NCI-H526 treated with DMSO at 0.1 percent for 48 hours (cell line): Measurements from ENCODE around the gene SRD5A1.

Experiments
- DNase-seq: peaks from one replicate; lab custom pipeline; 2025; lab: John Stamatoyannopoulos, UW

Gene SRD5A1, protein sequence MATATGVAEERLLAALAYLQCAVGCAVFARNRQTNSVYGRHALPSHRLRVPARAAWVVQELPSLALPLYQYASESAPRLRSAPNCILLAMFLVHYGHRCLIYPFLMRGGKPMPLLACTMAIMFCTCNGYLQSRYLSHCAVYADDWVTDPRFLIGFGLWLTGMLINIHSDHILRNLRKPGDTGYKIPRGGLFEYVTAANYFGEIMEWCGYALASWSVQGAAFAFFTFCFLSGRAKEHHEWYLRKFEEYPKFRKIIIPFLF

DNA sequence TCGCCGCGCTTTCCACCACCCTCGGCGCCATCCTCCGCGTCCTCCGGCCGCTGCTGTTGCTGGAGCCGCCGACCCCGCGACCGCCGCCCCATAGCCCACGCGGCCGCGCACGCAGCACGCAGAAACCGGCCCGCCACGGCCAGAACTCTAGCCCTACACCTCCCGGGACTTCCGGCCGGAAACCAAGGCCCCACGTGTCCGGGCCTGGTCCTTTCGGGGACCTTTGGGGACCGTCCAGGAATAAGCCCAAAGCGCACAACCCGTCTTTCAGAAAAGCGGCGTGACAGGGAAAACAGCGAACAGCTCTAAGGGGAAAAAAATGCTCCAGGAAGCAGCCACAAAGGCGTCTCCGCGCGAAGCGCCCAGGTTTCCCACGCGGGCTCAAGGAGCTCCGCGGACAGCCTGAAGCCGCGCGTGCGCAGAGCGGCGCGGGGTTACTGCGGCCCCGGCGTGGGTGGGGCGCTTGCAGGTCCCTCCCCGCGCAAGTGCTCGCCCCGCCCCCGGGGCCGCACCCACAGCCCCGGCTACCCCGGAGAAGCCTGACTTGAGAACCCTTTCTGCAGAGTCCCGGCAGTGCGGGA is at the start of gene SRD5A1, which contains the start of gene NSUN2:
Gene SRD5A1 (plus strand): TSS at position 553 of the 581 bp plus-strand sequence. CDS start 137 bp downstream, outside the sequence.
Gene NSUN2 (minus strand): TSS at position 157 of the 581 bp plus-strand sequence. CDS start 65 bp downstream, at position 92.
- DNase-seq = peak; percentile 87

DNA sequence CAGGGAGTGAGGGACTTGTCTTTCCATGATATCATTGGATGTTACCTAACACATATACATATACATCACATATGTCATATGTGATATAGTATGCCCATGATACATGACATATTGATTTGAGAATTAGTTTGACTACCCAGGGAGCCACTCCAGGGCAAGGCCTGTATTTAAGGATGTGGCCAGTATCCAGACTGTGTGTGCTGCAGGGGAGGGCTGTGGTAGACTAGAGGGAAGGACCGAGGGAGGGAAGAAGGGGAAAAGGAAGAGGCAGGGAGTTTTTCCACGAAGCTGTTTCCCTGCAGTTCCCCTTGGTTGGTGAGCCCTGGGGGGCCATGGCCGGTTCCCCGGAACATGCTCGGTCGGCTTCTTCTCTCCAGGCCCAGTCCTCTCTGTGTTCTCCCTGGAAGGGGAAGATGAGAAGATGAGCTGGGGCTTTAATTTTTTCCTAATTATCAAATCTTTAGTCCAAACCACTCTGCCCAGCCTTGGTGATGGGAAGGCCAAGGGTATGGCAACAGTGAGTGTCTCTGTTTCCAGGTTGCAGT is 49.1 kb upstream of the SRD5A1 start:
- DNase-seq = no peak

DNA sequence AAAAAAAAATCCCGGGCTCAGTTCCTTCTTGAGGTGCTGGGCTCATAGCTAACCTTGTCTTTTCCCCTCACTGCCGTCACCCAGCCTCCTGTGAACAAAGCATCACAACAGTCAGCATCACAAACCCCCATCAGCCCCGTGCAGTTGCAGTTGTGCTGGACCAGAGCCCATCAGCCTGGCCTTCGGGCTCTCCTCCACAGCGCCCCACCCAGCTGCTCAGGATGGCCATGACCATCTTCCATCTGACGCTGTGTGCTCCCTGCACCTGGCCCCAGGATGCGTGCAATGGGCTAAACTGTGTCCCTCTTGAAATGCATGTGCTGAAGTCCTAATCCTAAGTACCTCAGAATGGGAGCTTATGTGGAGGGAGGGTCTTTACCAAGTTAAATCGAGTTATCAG is 48.5 kb upstream of the SRD5A1 start:
- DNase-seq = no peak

DNA sequence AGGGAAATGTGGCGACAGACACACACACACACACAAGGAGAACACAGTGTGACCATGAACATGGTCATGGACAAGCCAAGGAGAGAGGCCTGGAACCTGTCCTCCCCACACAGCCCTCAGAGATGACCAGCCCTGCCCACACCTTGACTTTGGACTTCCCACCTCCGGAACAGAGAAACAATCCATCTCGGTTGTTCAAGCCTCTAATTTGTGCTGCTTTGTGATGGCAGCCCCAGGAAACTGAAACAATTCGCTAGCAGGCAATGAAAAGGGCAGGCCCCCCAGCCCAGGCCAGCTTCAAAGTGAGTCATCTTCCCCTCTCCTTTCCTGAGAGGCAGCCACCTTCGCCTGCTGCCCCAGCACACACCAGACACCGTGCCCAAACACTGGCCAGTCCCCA is 48.1 kb upstream of the SRD5A1 start:
- DNase-seq = no peak

DNA sequence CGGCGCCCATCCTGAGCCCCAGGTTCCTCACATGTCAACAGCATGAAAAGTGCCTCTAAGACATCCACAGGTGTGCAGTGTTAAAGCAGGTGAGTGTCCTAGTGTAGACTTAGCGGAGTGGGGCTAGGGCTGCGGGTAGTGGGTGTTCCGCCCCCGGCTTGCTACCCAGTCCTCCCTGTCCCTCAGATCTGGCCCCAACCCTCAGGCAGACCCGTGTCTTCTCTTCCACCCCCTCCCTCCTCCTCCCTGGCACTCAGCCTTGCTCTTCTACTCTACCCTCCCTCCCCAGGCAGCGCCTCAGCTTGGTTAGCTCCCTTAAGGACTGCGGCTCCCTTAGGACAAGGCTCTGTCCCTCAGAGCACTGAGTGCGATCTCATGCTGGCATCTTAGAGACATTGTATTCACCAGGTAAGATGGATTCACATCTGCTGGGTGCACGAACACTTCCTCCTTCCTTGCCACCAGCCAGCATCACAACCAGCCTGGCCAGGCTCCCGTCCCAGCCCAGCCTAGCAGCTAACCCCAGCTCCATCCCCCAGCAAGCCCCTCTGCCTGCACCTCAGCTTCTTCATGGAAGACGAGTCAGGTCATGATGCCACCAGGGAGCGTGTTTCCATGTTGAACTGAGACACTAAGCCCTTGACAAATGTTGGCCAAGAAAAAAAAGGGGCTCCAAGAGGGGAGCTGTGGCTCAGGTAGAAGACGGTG is 47.1 kb upstream of the SRD5A1 start:
- no peak for DNase-seq

GRCh38 chr5:6586647-6587042 is 46.6 kb upstream of the SRD5A1 start:
- no peak for DNase-seq

DNA sequence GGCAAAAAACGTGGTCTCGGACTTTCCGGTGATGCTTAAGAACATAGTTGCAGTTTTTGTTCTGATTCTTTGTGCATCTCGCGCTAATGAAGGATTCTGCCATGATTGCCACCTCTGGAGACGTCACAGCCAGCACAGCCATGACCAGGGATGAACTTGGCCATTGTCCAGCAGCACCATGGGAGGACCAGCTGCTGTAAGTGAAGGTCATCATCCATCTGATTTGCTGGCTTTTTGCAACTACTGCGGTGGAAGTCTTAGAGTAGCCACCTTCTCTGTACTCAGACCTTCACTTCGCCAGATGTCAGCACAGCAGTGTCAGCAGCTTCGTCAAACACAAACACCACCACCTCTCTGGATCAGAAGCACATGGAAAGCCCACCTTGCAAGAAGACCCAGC is 46.1 kb upstream of the SRD5A1 start:
- DNase-seq = no peak

DNA sequence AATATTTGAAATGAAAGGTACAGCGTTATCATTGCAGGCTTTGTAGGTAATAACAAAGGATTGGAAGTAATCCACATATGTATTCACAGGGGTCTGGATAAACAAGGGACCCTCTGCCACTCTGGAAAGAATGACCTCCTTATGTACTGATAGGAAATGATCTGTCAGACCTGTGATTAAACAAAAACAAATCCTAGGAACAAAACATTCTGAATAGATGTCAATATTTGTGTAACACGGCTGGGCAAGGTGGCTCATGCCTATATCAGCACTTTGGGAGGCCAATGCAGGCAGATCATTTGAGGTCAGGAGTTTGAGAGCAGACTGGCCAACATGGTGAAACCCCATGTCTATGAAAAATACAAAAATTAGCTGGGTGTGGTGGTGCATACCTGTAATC is 42.7 kb upstream of the SRD5A1 start:
- DNase-seq = peak; percentile 15

DNA sequence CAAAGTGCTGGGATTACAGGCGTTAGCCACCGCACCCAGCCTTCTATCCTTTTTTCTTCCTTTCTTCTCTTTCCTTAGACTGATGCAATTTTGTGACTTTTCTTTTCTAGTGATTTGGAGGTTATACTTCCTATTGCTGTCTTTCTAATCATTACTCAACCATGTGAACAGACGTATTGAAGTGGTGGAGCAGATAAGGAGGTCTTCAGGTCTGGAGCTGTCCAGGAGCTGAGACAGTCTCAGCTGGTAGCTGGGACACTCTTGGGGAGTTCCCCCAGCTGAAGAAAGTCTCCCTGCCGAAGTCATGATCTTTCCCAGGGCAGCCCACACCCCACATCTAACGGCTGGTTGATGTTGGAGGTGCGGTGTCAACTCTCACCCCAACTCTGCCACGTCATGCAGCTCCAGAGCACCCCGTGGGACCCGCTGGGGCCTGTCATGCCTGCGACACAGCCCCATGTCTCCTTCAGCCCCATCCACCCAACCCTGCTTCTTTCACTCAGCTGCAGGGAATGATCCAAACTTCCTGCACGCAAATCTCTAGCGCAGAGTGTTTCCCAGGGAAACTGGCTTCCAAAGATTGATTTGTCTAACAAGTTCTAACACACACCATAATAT is 41.5 kb upstream of the SRD5A1 start:
- no peak for DNase-seq

DNA sequence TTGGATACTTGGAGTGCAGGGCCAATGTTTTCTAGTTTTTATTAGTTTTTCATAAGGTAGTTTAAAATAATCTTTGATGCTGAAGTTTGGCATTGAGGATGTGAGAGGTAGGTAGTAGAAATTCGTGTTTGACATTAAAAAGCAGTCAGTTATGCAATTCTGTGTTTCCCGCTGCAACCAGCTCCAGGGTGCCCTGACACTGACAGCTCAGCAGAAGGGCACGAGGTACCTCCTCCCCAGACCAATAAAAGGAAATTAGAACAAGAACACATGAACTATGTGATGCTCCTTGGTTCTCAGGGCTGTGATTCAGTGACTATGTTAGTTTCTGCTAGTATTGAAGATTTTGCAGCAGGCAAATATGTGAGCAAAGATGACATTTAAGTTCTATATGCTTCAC is 40.6 kb upstream of the SRD5A1 start:
- no peak for DNase-seq

GRCh38 chr5:6593148-6594016 is 39.9 kb upstream of the SRD5A1 start:
- no peak for DNase-seq

- DNase-seq = no peak
Observed at GRCh38 chr5:6594066-6594465, 39.2 kb upstream of the SRD5A1 start.

- DNase-seq = peak; percentile 94
Observed at GRCh38 chr5:6595405-6595804, 37.8 kb upstream of the SRD5A1 start.

DNA sequence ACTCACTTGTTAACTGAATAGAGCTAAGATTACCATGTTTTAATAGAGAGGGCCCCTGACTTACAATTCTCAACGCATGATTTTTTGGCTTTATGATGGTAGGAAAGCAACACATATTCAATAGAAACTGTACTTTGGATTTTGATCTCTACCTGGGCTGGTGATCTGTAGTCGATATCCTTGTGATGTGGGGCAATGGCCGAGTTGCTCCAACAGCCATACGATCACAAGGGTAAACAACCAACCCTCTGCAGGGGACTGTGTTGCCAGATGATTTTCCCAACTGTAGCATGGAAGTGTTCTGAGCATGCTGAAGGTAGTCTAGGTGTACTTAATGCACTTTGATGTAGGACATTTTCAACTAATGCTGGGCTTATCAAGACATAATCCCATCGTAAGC is 36.9 kb upstream of the SRD5A1 start:
- no peak for DNase-seq

DNA sequence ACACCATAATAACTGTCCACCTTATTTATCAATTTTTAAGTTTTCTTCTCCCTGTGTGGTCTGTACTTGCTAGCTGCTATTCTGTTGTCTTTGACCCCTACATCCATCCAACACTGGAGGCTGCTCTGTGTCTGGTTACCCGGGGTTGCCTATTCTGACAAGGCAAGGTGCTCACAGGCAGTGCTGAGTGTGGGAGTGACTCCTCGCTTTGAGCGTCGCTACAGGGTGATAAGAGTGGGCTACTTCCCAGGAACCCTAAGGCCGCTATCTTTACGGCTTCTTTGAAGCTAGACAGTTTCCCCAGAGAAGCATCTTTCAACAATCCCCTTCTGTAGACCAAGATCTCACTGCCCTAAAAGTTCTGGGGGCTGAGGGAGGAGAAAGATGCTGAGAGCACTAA is 35.7 kb upstream of the SRD5A1 start:
- DNase-seq = no peak

GRCh38 chr5:6598351-6598900 is 34.8 kb upstream of the SRD5A1 start:
- DNase-seq = no peak

DNA sequence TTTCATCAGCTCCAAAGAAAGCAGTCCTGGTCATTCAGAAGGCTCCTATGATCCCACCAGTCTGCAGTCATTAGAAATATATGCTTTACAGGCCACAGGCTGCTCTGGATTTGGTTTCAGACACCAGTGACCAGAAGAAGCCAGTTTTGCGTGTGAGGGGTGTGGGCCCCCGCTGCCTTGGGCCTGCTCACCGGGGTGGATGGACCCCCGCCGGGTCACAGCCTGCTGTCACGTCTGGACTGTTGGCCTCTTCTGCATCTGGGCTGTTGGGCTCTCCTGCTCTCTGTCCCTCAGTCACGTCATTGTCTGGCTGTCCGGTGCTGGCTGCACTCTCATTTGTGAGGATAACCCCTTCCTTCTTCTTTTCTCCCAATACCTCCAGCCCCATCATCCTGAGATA is 33.5 kb upstream of the SRD5A1 start:
- no peak for DNase-seq

- DNase-seq = no peak
Observed at GRCh38 chr5:6601271-6601670, 32.0 kb upstream of the SRD5A1 start.

DNA sequence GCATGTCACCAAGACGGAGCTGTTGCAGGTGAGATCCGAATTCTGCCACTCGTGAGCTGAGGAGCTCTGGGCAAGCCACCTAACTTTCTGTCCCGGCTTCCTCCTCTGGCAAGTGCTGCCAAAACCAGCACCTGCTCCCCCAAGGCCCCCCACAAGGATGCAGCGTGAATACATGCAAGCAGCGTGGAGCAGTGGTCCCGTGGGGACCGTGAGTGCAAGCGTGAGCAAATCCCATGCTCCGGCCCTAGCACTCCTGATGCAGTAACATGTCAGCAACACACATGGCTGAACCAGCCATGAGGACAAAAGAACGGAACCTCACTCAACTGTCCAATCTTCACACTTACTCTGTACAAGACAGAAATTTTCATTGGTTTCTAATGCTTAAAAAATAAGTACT is 31.4 kb upstream of the SRD5A1 start:
- DNase-seq = no peak

- no peak for DNase-seq
Observed at GRCh38 chr5:6602441-6602840, 30.8 kb upstream of the SRD5A1 start.

- no peak for DNase-seq
Observed at GRCh38 chr5:6603643-6604042, 29.6 kb upstream of the SRD5A1 start.
